GM03348 (cell line): ENCODE results near the gene GLI1.
A peak's percentile ranks its signal among the peaks of the same experiment; 100 is the strongest.
"Not testable (repeated sequence)": the region's sequence is repeated elsewhere in the genome, so short reads cannot be mapped to it uniquely, and the experiment has no call there.

Experiments
- DNase-seq: peaks from one replicate; pipeline ENCODE4 v3.0.0; 2012; ENCODE audit warnings: low spot score

Gene GLI1

GRCh38 chr12:57498132-57498502 lies 38.5 kb downstream of the GLI1 start:
- DNase-seq = no peak

GRCh38 chr12:57498571-57498970 lies 39.0 kb downstream of the GLI1 start:
- no peak for DNase-seq

- DNase-seq = no peak
These were observed 40.6 kb downstream of the GLI1 start for GRCh38 chr12:57500213-57500612.

- DNase-seq = not testable (repeated sequence)
These were observed 42.9 kb downstream of the GLI1 start for GRCh38 chr12:57502311-57502969.

- not testable (repeated sequence) for DNase-seq
These were observed 47.0 kb downstream of the GLI1 start for GRCh38 chr12:57506541-57506940.

GRCh38 chr12:57507796-57508195 lies 48.2 kb downstream of the GLI1 start:
- not testable (repeated sequence) for DNase-seq

- no peak for DNase-seq
These were observed 51.6 kb downstream of the GLI1 start for GRCh38 chr12:57511161-57511560.

GRCh38 chr12:57511588-57512325 lies 52.2 kb downstream of the GLI1 start:
- DNase-seq = no peak

- no peak for DNase-seq
These were observed 53.1 kb downstream of the GLI1 start for GRCh38 chr12:57512665-57513064.

- no peak for DNase-seq
These were observed 53.7 kb downstream of the GLI1 start for GRCh38 chr12:57513266-57513665.

GRCh38 chr12:57513677-57514076 lies 54.1 kb downstream of the GLI1 start:
- DNase-seq = not testable (repeated sequence)

- not testable (repeated sequence) for DNase-seq
These were observed 54.7 kb downstream of the GLI1 start for GRCh38 chr12:57514246-57514645.

GRCh38 chr12:57514720-57515407 lies 55.3 kb downstream of the GLI1 start:
- DNase-seq = no peak

- no peak for DNase-seq
These were observed 55.9 kb downstream of the GLI1 start for GRCh38 chr12:57515408-57515933.

- DNase-seq = no peak
These were observed 56.5 kb downstream of the GLI1 start for GRCh38 chr12:57515934-57516541.

GRCh38 chr12:57516617-57517153 lies 57.1 kb downstream of the GLI1 start:
- no peak for DNase-seq

GRCh38 chr12:57517187-57517586 lies 57.6 kb downstream of the GLI1 start:
- DNase-seq = peak; percentile 39

- not testable (repeated sequence) for DNase-seq
These were observed 58.1 kb downstream of the GLI1 start for GRCh38 chr12:57517718-57518117.

GRCh38 chr12:57518176-57518919 lies 58.8 kb downstream of the GLI1 start:
- DNase-seq = no peak

- DNase-seq = peak; percentile 36
These were observed 59.6 kb downstream of the GLI1 start for GRCh38 chr12:57518920-57519795.

GRCh38 chr12:57519796-57520052 lies 60.1 kb downstream of the GLI1 start:
- DNase-seq = peak; percentile 55
